Thyroid gland (tissue), 4 donors: Measurements from ENCODE around the gene ACSF3.

Experiments used
- CTCF ChIP-seq, 6 experiments: fragments of 200-600 bp in 3 of 6; fragments of 450-650 bp in 3 of 6; sonication (generic) in 3 of 6; IDR thresholded peaks; one replicate each; pipeline ENCODE4 v1.5.1; 2016 to 2019; ENCODE audit warnings: antibody characterized with exemption in 6 of 6, mild to moderate bottlenecking in 2 of 6, inconsistent platforms in 1 of 6, moderate library complexity in 1 of 6
- POLR2A ChIP-seq, 2 donors: fragments of 450-650 bp; IDR thresholded peaks; one replicate each; pipeline ENCODE4 v1.6.1; 2017; ENCODE audit warnings: antibody characterized with exemption in 2 of 2, mild to moderate bottlenecking in 2 of 2, moderate library complexity in 1 of 2

- TF ChIP-seq CTCF (IDR thresholded peaks at IDR 0.05) (no peak), POLR2A (IDR thresholded peaks at IDR 0.05) (no peak)
These were observed 51.0 kb downstream of the ACSF3 start for GRCh38 chr16:89144681-89145080.
